Activated CD4-positive, alpha-beta T cell treated with anti-CD3 and anti-CD28 coated beads, Interleukin-10, Interleukin-2, amounts not matched to agents 100 ng/mL and 50 ng/mL, durations not matched to agents 16 hours and 8 hours (primary cell): Measurements from ENCODE around the gene SLC39A3.

Experiments used
- DNase-seq: peaks from one replicate; pipeline ENCODE4 v3.0.0-alpha.2; 2020

The SLC39A3 gene

GRCh38 chr19:2739602-2740313, at the start of gene SLC39A3:
Gene SLC39A3 (minus strand): TSS chr19:2740017. CDS start chr19:2737257, 2,760 bp downstream.
- DNase-seq: peak; percentile 100

- no peak for DNase-seq
Observed at GRCh38 chr19:2788237-2788636, 48.4 kb upstream of the SLC39A3 start.

- DNase-seq: no peak
Observed at GRCh38 chr19:2787115-2787514, 47.3 kb upstream of the SLC39A3 start.

GRCh38 chr19:2785244-2785997, 45.6 kb upstream of the SLC39A3 start, which contains the start of gene THOP1:
Gene THOP1 (plus strand): TSS chr19:2785503. CDS start chr19:2785663, 160 bp downstream.
- DNase-seq: peak; percentile 99

- no peak for DNase-seq
Observed at GRCh38 chr19:2783781-2784145, 43.9 kb upstream of the SLC39A3 start.

- DNase-seq: peak; percentile 99
Observed at GRCh38 chr19:2782936-2783780, 43.3 kb upstream of the SLC39A3 start, which contains the start of gene SGTA. Gene SGTA (minus strand): TSS chr19:2783273. CDS start chr19:2769068, 14,205 bp downstream.

- DNase-seq: no peak
Observed at GRCh38 chr19:2782329-2782935, 42.6 kb upstream of the SLC39A3 start.

GRCh38 chr19:2780284-2780683, 40.5 kb upstream of the SLC39A3 start:
- DNase-seq: no peak

GRCh38 chr19:2779121-2779740, 39.4 kb upstream of the SLC39A3 start:
- DNase-seq: no peak

GRCh38 chr19:2777952-2778683, 38.3 kb upstream of the SLC39A3 start:
- DNase-seq: no peak

GRCh38 chr19:2775556-2776430, 36.0 kb upstream of the SLC39A3 start:
- DNase-seq: peak; percentile 83

GRCh38 chr19:2774953-2775555, 35.2 kb upstream of the SLC39A3 start:
- no peak for DNase-seq

- no peak for DNase-seq
Observed at GRCh38 chr19:2774083-2774679, 34.4 kb upstream of the SLC39A3 start.

- DNase-seq: no peak
Observed at GRCh38 chr19:2771786-2772674, 32.2 kb upstream of the SLC39A3 start.

- DNase-seq: no peak
Observed at GRCh38 chr19:2770055-2771013, 30.5 kb upstream of the SLC39A3 start.

- DNase-seq: no peak
Observed at GRCh38 chr19:2769218-2769617, 29.4 kb upstream of the SLC39A3 start.
